Measurements from ENCODE around the gene PHF12.

The PHF12 gene

DNA sequence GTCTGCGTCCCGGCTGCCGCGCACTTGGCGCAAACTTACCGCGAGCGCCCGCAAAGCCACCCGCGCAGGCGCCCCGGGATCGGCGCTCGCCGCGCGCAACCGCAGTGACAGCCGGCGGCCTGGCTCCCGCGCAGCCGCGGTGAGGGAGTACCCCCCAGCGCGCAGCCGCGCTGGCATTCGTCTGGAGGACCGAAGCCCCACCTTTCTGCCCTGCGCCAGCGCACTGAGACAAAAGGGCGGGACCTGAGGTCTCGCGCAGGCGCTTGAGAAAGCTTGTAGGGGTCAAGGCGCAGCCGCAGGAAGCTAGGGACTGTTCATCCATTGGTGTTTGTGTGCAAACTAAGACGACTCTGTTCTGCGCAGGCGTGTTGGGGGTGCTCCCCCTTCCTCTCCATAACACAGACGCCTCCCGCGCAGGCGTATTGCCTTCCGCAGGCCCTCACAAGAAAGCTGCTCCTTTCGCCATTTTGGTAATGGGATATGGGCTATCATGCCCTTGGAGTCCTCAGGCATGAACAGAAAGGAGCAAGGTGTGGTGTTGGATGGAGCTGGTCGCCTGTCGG is at the start of gene PHF12:
Gene PHF12 (minus strand): TSS at position 91 of the 563 bp plus-strand sequence. CDS start 558 bp downstream, outside the sequence.
- DNase-seq (ENCODE audit: insufficient read length, low spot score) (peak; percentile 98), FAIRE-seq (peak; percentile 20)

DNA sequence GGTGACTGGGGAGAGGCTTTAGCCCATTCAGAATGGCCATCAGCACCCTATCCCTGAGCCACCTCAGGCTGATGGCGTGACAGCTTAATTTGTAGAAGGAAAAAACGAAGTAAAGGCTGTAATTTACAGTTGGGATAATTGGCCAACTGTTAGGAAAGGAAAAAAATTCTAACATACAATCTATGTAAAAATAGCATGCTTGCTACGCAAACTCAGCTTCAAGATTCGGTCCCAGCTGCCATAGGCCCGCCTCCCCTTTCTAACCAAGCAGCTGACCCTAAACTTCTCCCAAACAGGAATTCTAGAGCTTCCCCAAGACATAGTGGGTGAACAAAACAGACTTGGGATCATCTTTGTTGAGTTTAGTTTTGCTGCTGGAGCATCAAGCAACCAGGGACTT is 49.7 kb upstream of the PHF12 start:
- no peak for FAIRE-seq

More for the DNA sequence above, at the start of gene PHF12:
- TF ChIP-seq POLR2A (IDR thresholded peaks at IDR 0.05; ENCODE audit: low read depth, low read length), result peak; percentile 72

DNA sequence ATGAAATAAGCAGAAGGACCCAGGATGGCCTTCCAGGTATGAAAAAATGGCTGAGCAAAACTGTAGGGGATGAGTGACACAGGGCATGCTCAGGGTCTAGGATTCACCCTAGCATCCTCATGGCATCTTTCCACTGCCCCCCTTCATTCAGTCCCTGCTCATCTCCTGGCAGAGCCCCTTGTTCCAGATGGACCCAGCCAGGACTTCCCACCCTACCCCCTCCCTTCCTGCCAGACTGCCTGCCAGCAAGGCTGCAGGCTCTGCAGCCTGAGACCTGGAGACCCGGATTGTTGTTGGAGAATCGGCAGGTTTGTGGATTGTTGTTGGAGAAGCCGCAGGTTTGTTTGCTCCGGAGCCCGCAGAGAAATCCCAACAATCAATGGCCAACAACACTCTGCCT is 47.9 kb upstream of the PHF12 start:
- DNase-seq (ENCODE audit: insufficient read length, low spot score) (no peak), FAIRE-seq (no peak)
- no peak for TF ChIP-seq POLR2A (IDR thresholded peaks at IDR 0.05; ENCODE audit: low read depth, low read length)

More for the DNA sequence above, 49.7 kb upstream of the PHF12 start:
- TF ChIP-seq POLR2A (IDR thresholded peaks at IDR 0.05; ENCODE audit: low read depth, low read length), result no peak
- DNase-seq (ENCODE audit: insufficient read length, low spot score), result no peak

GRCh38 chr17:28997806-28998205 is 46.5 kb upstream of the PHF12 start:
- DNase-seq (ENCODE audit: insufficient read length, low spot score), result no peak
- no peak for FAIRE-seq
- TF ChIP-seq POLR2A (IDR thresholded peaks at IDR 0.05; ENCODE audit: low read depth, low read length), result no peak

- DNase-seq (ENCODE audit: insufficient read length, low spot score) (no peak), FAIRE-seq (no peak)
Measured at GRCh38 chr17:28996554-28997096, 45.3 kb upstream of the PHF12 start.

DNA sequence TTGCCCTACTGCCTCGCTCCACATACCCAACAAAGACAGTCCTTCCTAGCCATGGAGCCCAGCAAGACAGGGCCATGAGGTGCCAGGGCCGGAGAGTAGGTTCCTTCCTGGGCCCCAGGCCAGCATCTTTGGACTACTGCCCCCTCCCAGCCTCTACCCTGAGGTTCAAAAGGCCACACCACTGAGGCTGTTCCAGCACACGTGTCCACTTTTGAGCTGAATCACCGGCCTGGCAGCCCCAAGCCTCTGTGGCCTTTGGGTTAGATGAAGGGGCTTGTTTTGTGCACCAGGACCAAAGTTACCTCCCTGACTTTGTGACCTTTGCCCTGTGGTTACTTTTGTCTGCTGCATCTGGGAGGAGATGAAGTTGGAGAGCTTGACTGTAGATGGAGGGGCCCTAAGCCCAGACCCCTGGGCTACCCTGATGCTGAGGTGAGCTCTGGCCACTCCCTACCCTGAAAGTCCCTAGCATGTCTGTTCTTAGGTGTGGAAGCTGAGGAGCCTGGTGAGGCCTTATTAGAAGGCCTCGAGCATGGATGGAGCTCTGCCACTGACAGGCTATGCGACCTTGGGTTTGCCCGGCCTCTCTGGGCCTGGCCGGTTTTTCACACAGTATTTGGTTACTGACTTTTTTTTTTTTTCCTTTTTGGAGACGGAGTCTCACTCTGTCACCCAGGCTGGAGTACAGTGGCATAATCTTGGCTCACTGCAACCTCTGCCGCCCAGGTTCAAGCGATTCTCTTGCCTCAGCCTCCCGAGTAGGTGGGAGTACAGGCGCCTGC is 42.5 kb upstream of the PHF12 start:
- DNase-seq (ENCODE audit: insufficient read length, low spot score) (no peak), FAIRE-seq (no peak)
- TF ChIP-seq POLR2A (IDR thresholded peaks at IDR 0.05; ENCODE audit: low read depth, low read length), result no peak

More at GRCh38 chr17:28996554-28997096, 45.3 kb upstream of the PHF12 start:
- TF ChIP-seq POLR2A (IDR thresholded peaks at IDR 0.05; ENCODE audit: low read depth, low read length), result no peak

DNA sequence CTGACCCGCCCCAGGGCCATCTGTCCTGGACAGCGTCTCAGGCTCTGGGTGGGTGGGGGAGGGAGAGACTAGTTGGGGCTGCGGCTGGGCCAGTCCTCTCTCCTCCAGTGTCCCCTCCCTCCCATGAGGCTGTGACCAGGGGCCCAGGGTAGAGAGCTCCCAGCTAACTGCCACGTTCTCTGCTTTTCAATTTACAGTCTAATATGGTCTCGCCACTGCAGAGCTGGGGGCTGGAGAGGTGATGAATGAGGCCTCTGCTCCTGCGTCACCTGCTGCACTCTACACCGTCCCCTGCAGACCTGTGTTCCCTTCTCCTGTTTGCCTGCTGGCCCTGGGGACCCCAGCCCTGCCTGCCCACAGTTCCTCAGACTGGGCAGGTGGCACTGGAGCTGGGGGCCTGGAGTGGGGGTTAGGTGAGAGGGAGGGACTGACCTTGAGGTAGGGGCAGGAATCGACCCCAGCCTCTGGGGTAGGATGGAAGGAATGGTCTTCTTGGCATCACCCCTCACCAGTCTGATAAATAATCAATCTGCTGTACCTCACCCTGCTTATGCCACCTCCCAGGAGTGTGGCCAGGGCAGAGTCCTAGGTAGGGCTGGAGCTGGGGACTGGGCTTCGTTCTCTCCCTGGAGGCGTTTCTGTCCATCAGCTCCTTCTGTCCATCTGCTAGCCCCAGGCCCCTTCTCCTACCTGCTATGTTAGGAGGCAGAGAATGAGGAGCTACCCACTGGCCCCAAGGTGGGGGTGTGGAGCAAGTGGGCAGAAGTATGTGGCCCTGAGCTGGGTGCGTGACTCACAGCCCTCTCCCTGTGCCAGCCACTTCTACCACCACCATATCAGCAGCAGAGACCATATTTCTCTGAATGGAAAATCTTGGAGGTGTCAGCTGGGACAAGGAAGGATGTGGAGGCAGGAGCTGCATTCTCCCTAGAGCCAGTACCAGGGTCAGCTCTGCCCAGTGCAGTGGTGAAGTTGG is 41.6 kb upstream of the PHF12 start:
- FAIRE-seq, result no peak

DNA sequence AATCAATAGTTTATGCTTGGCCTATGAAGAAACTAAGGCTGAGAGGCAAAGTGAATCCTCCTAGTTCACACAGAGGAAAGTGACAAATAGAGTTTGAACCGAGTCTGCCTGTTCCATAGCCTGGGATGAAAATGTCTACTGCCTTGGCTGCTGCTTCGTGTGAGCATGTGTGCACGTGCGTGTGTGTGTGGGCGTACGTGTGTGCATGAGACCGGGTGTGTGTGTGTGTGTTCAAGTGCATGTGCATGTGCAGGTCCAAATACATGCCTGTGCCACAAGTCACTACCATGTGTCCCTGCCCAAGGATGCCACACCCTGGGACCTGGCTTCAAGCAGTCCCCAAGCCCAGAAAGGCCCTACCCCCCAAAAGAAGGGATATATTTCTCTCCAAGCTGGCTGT is 40.9 kb upstream of the PHF12 start:
- FAIRE-seq (no peak), DNase-seq (ENCODE audit: insufficient read length, low spot score) (no peak)
- TF ChIP-seq POLR2A (IDR thresholded peaks at IDR 0.05; ENCODE audit: low read depth, low read length), result no peak

More for the DNA sequence above, 41.6 kb upstream of the PHF12 start:
- peak; percentile 83 for DNase-seq (ENCODE audit: insufficient read length, low spot score)
- no peak for TF ChIP-seq POLR2A (IDR thresholded peaks at IDR 0.05; ENCODE audit: low read depth, low read length)

GRCh38 chr17:28991779-28992178 is 40.5 kb upstream of the PHF12 start:
- DNase-seq (ENCODE audit: insufficient read length, low spot score) (no peak), FAIRE-seq (no peak)
- no peak for TF ChIP-seq POLR2A (IDR thresholded peaks at IDR 0.05; ENCODE audit: low read depth, low read length)

DNA sequence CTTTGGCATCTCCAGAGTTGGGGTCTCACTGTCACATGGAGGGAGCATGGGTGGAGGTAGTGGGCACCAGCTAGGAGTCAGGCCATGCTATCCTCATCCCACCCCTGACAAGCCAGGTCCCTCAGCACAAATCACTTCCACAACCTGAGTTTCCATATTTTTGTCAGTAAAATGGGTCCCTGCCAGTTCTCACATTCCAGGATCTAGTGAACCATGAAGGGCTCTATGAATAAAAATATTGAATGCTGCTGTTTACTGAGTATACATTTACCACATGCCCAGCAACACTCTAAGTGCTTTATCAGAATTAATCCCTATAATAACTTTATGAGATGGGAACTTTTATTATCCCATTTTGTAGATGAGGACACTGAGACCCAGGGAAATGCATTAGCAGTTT is 37.7 kb upstream of the PHF12 start:
- no peak for TF ChIP-seq POLR2A (IDR thresholded peaks at IDR 0.05; ENCODE audit: low read depth, low read length)
- FAIRE-seq, result no peak
- DNase-seq (ENCODE audit: insufficient read length, low spot score), result no peak

DNA sequence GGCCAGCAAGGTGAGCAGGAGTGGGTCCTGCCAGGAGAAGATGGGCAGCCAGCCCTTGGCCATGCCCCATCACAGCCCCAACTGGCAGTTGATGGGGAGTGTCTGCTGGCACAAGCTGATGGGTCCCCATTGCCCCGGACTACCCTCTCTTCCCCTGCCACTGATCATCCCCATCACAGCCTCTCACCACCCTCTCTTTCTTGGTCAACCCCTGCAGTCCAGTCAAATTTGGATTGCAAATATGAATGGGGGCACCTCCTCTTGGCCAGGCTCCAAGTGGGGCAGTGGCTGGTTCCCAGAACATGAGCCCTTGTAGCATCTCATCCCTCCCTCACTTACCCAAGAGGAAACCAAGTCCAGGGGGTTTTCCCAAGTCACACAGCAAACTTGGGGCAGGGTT is 37.2 kb upstream of the PHF12 start:
- TF ChIP-seq POLR2A (IDR thresholded peaks at IDR 0.05; ENCODE audit: low read depth, low read length), result no peak
- DNase-seq (ENCODE audit: insufficient read length, low spot score) (no peak), FAIRE-seq (no peak)

GRCh38 chr17:28986714-28987655 is 35.7 kb upstream of the PHF12 start:
- no peak for FAIRE-seq
- TF ChIP-seq POLR2A (IDR thresholded peaks at IDR 0.05; ENCODE audit: low read depth, low read length), result no peak
- no peak for DNase-seq (ENCODE audit: insufficient read length, low spot score)

All from H54 (cell line).